GM18505 (cell line): ENCODE results near the gene TOR1AIP1.

Experiments
- ATAC-seq: cut with Tn5 transposase; IDR thresholded peaks from one replicate; pipeline ENCODE4 v1.9.1; 2021; ENCODE audit not compliant: unreplicated experiment
- POLR2A ChIP-seq: IDR thresholded peaks from 4 replicates; pipeline ENCODE4 v1.6.1; 2011; ENCODE audit warnings: borderline replicate concordance; ENCODE audit not compliant: insufficient read depth, insufficient read length; ENCODE audit errors: extremely low read depth

The TOR1AIP1 gene

DNA sequence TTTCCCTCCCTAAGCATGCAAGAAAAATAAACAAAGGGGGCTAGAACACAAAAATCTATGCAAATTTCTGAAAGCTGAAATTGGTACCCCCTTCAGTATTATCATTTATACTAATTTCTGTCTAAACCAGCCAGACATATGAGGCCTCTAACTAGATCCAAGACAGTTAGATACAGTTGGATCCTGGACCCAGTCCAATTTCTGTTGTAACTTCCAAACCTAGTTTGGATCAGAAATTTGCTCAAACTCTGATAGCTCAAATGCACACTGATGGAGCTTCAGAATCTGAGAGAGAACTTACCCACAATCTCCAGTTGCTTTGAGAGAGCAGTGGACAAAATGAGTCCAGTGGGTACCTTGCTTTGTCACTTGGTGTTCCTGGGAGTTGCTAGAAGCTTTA lies 84.5 kb downstream of the TOR1AIP1 start:
- ATAC-seq = no peak
- TF ChIP-seq POLR2A = no peak

DNA sequence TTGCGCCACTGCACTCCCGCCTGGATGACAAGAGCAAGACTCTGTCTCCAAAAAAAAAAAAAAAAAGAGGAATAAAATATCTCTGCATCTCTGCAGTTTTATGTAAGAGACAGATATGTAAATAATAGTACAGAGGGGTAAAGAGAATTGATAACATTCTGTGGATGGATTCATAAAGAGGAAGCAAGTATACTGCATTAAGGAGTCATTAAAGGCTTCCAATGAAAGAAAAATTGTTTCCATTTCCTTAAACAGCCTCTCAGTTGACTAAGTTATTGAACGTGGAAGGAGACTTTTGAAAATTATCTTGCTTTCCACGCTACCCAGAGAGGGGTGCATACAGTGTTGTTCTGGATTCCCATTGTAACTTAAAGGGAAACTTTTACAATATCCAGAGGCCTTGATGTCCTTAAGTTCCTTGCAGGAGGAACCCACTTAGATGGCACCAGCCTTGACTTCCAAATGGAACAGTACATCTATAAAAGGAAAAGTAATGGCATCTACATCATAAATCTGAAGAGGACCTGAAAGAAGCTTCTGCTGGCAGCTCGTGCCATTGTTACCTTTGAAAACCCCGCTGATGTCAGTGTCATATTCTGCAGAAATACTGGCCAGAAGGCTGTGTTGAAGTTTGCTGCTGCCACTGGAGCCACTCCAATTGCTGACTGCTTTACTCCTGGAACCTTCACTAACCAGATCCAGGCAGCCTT lies 86.4 kb downstream of the TOR1AIP1 start:
- TF ChIP-seq POLR2A = no peak
- no peak for ATAC-seq

DNA sequence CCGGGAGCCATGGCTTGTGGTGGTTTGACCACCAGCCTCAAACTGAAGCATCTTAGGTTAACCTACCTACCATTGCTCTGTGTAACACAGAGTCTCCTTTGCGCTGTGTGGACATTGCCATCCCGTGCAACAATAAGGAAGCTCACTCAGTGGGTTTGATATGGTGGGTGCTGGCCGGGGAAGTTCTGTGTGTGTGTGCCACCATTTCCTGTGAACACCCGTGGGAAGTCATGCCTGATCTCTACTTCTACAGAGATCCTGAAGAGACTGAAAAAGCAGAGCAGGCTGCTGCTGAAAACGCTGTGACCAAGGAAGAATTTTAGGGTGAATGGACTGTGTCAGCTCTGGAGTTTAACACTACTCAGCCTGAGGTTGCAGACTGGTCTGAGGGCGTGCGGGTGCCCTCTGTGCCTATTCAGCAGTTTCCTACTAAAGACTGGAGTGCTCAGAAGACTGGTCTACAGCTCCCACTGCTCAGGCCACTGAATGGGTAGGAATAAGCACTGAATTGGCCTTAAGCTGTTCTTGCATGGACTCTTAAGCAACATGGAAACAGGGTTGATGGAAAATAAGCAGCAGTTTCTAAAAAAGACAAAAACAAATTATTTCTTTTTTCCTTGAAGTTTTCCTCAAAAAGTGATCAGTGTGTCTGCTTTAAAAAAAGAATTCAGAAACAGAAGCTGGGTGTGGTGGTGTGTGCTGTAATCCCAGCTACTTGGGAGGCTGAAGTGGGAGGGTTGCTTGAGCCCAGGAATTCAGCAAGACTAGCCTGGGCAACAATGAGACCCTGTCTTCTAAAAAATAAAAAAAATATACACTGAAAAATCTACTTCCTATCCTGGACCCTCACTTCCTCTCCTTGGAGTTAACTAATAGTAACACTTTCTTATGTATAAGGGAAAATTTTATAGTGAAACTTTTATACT lies 87.2 kb downstream of the TOR1AIP1 start:
- no peak for TF ChIP-seq POLR2A
- no peak for ATAC-seq
